Left colon (tissue), 2 donors: ENCODE data around the gene PARD3. TPM values are rescaled to one million over a fixed set of nuclear protein-coding genes. Genes with fewer than 3 reads are reported as not detected.
"Not testable (repeated sequence)": the region's sequence is repeated elsewhere in the genome, so short reads cannot be mapped to it uniquely, and the experiment has no call there.

ENCODE experiments used
- ATAC-seq: fragments of 200-7000 bp; cut with Tn5 transposase; one replicate; pipeline ENCODE4 v1.9.1; 2020; ENCODE audit warnings: mild to moderate bottlenecking, moderate library complexity
- DNase-seq, 2 donors: peaks; one replicate each; pipeline ENCODE4 v3.0.0-alpha.2; 2020
- intact Hi-C, 2 donors: fragments of 100-400 bp; cut with DNase I in 1 of 2; cut with micrococcal nuclease in 1 of 2; formaldehyde crosslinking; loops; one replicate each; pipeline versions ENCODE4 v1.11.2 to v1.14.0; 2022; cut with DNase I, micrococcal nuclease
- total RNA-seq, 2 donors: library from RNA; stranded (reverse); fragmentation: NEBNext Ultra II Directional; extraction: Animal tissue kit (Norgen Biotek cat#: 25700); gene quantifications; one replicate each; pipeline ENCODE4 v1.2.1, GENCODE V29; 2021
- donor health status: DM: no; HTN: no; CAD: no.
- donor health status: DM: yes; HTN: yes; CAD: no.

Gene PARD3
- total RNA-seq, 2 donors from 2014 or later: 45.5 to 52.9 TPM

- peak in 1 of 2 donors; percentile 24 for DNase-seq
- peak; percentile 36 for ATAC-seq
- intact Hi-C loops: no loop called here
Observed at GRCh38 chr10:34808801-34809745, 6.0 kb downstream of the PARD3 start.

GRCh38 chr10:34808336-34808735 is 6.8 kb downstream of the PARD3 start:
- ATAC-seq: no peak
- no peak for DNase-seq
- intact Hi-C loops: no loop called here

GRCh38 chr10:34804306-34804705 is 10.8 kb downstream of the PARD3 start:
- intact Hi-C loops: no loop called here
- no peak for ATAC-seq
- DNase-seq: no peak

GRCh38 chr10:34802692-34803091 is 12.4 kb downstream of the PARD3 start:
- ATAC-seq: no peak
- DNase-seq: no peak
- intact Hi-C loops: no loop called here

GRCh38 chr10:34801097-34801733 is 13.9 kb downstream of the PARD3 start:
- no peak for DNase-seq
- ATAC-seq: peak; percentile 87
- intact Hi-C loops: no loop called here

GRCh38 chr10:34800624-34801023 is 14.5 kb downstream of the PARD3 start:
- no peak for DNase-seq
- intact Hi-C loops: no loop called here
- ATAC-seq: no peak

- DNase-seq: no peak
- no peak for ATAC-seq
- intact Hi-C loops: no loop called here
Observed at GRCh38 chr10:34798654-34799053, 16.4 kb downstream of the PARD3 start.

- intact Hi-C loops: no loop called here
- no peak for ATAC-seq
- DNase-seq: no peak
Observed at GRCh38 chr10:34797155-34797554, 17.9 kb downstream of the PARD3 start.

GRCh38 chr10:34796133-34796532 is 19.0 kb downstream of the PARD3 start:
- intact Hi-C loops: no loop called here
- DNase-seq: no peak

GRCh38 chr10:34795334-34795733 is 19.8 kb downstream of the PARD3 start:
- intact Hi-C loops: no loop called here

More at GRCh38 chr10:34796133-34796532, 19.0 kb downstream of the PARD3 start:
- ATAC-seq: no peak

GRCh38 chr10:34794835-34795234 is 20.3 kb downstream of the PARD3 start:
- intact Hi-C loops: no loop called here
- DNase-seq: no peak
- ATAC-seq: peak; percentile 48

More at GRCh38 chr10:34795334-34795733, 19.8 kb downstream of the PARD3 start:
- ATAC-seq (no peak), DNase-seq (no peak)

GRCh38 chr10:34793581-34793980 is 21.5 kb downstream of the PARD3 start:
- DNase-seq, ATAC-seq, intact Hi-C loops: not testable (repeated sequence)

- intact Hi-C loops: no loop called here
- DNase-seq (no peak), ATAC-seq (no peak)
Observed at GRCh38 chr10:34792881-34793280, 22.2 kb downstream of the PARD3 start.

- DNase-seq (no peak), ATAC-seq (no peak)
- intact Hi-C loops: no loop called here
Observed at GRCh38 chr10:34791947-34792346, 23.1 kb downstream of the PARD3 start.

- intact Hi-C loops: no loop called here
- ATAC-seq (no peak), DNase-seq (no peak)
Observed at GRCh38 chr10:34791228-34791627, 23.9 kb downstream of the PARD3 start.

- DNase-seq (peak in 1 of 2 donors; percentile 43), ATAC-seq (peak; percentile 84)
- intact Hi-C loops: no loop called here
Observed at GRCh38 chr10:34789966-34790506, 25.1 kb downstream of the PARD3 start.

- ATAC-seq (no peak), DNase-seq (no peak)
- intact Hi-C loops: no loop called here
Observed at GRCh38 chr10:34786464-34786863, 28.6 kb downstream of the PARD3 start.

GRCh38 chr10:34781711-34782110 is 33.4 kb downstream of the PARD3 start:
- ATAC-seq: peak; percentile 10
- no peak for DNase-seq
- intact Hi-C loops: no loop called here

- no peak for DNase-seq
- intact Hi-C loops: no loop called here
- ATAC-seq: peak; percentile 55
Observed at GRCh38 chr10:34780818-34781380, 34.2 kb downstream of the PARD3 start.
